Calu3 (cell line): Measurements from ENCODE around the gene GPR75. TPM values are rescaled to one million over a fixed set of nuclear protein-coding genes. Genes with fewer than 3 reads are reported as not detected.

Source experiments
- BruUV-seq: library from RNA; stranded (reverse); fragments of 400-500 nt; replicated peaks from 2 replicates; lab custom pipeline; 2021; lab: Mats Ljungman, UMichigan
- CTCF ChIA-PET: fragments of 300-600 bp; sonication (Branson Sonifier 250); formaldehyde crosslinking; loops from one replicate; lab custom pipeline; 2022; ENCODE audit warnings: antibody characterized with exemption; lab: Charles Lee
- DNase-seq: peaks from one replicate; pipeline ENCODE4 v3.0.0; 2022
- H3K27ac Mint-ChIP-seq: one replicate; pipeline ENCODE4 v1.8.0; 2022; ENCODE audit warnings: mixed read lengths; ENCODE audit not compliant: unreplicated experiment
- H3K27me3 Mint-ChIP-seq: one replicate; pipeline ENCODE4 v1.8.0; 2022; ENCODE audit warnings: mixed read lengths; ENCODE audit not compliant: unreplicated experiment
- H3K36me3 Mint-ChIP-seq: one replicate; pipeline ENCODE4 v1.8.0; 2022; ENCODE audit warnings: mild to moderate bottlenecking, moderate library complexity, mixed read lengths; ENCODE audit not compliant: insufficient read depth, unreplicated experiment
- H3K4me1 Mint-ChIP-seq: one replicate; pipeline ENCODE4 v1.8.0; 2022; ENCODE audit warnings: mild to moderate bottlenecking, low read depth, mixed read lengths; ENCODE audit not compliant: unreplicated experiment
- H3K4me3 Mint-ChIP-seq: one replicate; pipeline ENCODE4 v1.8.0; 2022; ENCODE audit warnings: mild to moderate bottlenecking, low read depth, moderate library complexity, mixed read lengths; ENCODE audit not compliant: unreplicated experiment
- H3K9me3 Mint-ChIP-seq: one replicate; pipeline ENCODE4 v1.8.0; 2022; ENCODE audit warnings: low read depth, mixed read lengths; ENCODE audit not compliant: unreplicated experiment
- intact Hi-C: fragments of 100-400 bp; cut with micrococcal nuclease; formaldehyde crosslinking; loops from one replicate; pipeline ENCODE4 v1.10.0; 2022; ENCODE audit not compliant: unreplicated experiment
- total RNA-seq: library from RNA; stranded (reverse); gene quantifications from 2 replicates; pipeline ENCODE4 v1.2.3, GENCODE V29; 2022
- TF ChIP-seq, protein P1 (sequence below): fragments of 200-600 bp; IDR thresholded peaks from one replicate; pipeline ENCODE4 v1.8.0; 2022; ENCODE audit warnings: antibody characterized with exemption; ENCODE audit not compliant: unreplicated experiment

GPR75 gene
- total RNA-seq, 1 experiment from 2014 or later: 7.5 TPM

DNA sequence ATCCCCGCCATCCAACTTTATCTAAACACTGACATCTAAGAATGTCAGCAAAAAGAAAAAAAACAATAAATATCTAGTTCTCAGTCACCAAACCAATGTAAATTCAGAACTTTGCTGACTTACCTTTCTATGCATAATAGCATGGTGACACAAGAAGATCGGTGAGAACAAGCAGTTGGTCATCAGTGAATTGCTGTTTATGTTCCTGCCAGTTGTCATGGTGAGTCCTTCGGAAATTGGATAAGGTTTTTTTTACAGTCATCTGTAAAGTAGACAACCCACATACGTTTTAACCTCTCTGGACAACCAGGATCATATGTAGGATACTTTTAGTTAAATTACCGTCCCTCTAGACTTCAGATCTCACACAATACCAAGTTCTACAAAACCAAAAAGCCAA, 6.2 kb upstream of the GPR75 start:
- H3K36me3 Mint-ChIP-seq: peaks cover 43% of the 10 kb centered on the region

DNA sequence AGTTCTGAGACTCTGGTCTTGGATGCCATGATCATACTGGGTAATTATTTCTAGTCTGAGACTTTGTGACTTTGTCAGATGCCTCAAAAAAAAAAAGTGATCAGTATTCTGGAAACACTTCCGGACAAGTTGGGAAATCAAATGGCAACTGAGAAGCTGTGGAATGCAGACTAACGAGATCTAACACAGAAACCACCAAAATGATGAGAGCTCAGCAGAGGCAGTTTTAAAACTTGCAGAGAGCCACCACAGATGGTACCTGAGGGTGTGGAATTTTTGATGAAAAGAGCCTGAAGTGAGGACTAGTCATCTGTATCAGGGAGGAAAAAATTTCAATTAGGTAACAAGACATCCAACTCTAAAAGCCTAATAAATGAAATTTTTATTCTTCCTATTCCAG, 5.5 kb upstream of the GPR75 start:
- intact Hi-C loops: no loop called here
- TF ChIP-seq, protein P1, sequence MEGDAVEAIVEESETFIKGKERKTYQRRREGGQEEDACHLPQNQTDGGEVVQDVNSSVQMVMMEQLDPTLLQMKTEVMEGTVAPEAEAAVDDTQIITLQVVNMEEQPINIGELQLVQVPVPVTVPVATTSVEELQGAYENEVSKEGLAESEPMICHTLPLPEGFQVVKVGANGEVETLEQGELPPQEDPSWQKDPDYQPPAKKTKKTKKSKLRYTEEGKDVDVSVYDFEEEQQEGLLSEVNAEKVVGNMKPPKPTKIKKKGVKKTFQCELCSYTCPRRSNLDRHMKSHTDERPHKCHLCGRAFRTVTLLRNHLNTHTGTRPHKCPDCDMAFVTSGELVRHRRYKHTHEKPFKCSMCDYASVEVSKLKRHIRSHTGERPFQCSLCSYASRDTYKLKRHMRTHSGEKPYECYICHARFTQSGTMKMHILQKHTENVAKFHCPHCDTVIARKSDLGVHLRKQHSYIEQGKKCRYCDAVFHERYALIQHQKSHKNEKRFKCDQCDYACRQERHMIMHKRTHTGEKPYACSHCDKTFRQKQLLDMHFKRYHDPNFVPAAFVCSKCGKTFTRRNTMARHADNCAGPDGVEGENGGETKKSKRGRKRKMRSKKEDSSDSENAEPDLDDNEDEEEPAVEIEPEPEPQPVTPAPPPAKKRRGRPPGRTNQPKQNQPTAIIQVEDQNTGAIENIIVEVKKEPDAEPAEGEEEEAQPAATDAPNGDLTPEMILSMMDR: no peak
- BruUV-seq: no TSS peak
- no peak overlapping the region for H3K4me3 Mint-ChIP-seq
- no peaks in the 10 kb centered on the region for H3K9me3 Mint-ChIP-seq
- CTCF ChIA-PET: no interaction called here
- no peak overlapping the region for H3K27ac Mint-ChIP-seq
- H3K36me3 Mint-ChIP-seq: peaks cover 43% of the 10 kb centered on the region
- H3K27me3 Mint-ChIP-seq: no peaks in the 10 kb centered on the region
- DNase-seq: no peak
- H3K4me1 Mint-ChIP-seq: peaks cover 12% of the 10 kb centered on the region

More for the DNA sequence above, 6.2 kb upstream of the GPR75 start:
- BruUV-seq: no TSS peak
- TF ChIP-seq, protein P1: no peak
- CTCF ChIA-PET: no interaction called here
- H3K4me1 Mint-ChIP-seq: peaks cover 12% of the 10 kb centered on the region
- H3K27ac Mint-ChIP-seq: no peak overlapping the region
- intact Hi-C loops: no loop called here
- no peak for DNase-seq
- H3K9me3 Mint-ChIP-seq: no peaks in the 10 kb centered on the region
- H3K27me3 Mint-ChIP-seq: no peaks in the 10 kb centered on the region
- H3K4me3 Mint-ChIP-seq: no peak overlapping the region

DNA sequence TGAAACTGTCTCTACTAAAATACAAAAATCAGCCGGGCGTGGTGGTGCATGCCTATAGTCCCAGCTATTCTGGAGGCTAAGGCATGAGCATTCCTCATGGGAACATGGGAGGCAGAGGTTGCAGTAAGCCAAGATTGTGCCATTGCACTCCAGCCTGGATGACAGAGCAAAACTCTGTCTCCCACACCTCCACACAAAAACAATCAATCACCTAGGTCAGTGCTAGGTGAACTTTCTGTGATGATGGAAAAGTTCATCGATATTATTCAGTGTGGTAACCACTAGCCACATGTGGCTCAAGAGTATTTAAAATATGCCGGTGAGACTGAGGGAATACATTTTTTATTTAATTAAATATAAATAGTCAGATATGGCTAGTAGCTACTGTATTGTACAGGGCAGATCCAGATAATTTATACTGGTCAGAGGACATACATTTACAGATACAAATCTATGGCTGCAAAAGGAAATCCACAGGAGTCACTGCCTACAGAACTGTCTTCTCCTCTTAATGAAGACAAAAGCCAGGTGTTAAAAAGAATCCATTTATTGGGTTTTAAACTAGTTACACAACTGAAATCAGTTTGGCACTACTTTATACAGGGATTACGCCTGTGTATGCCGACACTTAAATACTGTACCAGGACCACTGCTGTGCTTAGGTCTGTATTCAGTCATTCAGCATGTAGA, 3.9 kb upstream of the GPR75 start:
- DNase-seq: no peak
- TF ChIP-seq, protein P1: no peak
- Mint-ChIP-seq H3K4me1 (peaks cover 12% of the 10 kb centered on the region), H3K36me3 (peaks cover 43% of the 10 kb centered on the region), H3K27ac (no peak overlapping the region), H3K27me3 (no peaks in the 10 kb centered on the region), H3K4me3 (no peak overlapping the region), H3K9me3 (no peaks in the 10 kb centered on the region)
- CTCF ChIA-PET: no interaction called here
- intact Hi-C loops: no loop called here
- no TSS peak for BruUV-seq

DNA sequence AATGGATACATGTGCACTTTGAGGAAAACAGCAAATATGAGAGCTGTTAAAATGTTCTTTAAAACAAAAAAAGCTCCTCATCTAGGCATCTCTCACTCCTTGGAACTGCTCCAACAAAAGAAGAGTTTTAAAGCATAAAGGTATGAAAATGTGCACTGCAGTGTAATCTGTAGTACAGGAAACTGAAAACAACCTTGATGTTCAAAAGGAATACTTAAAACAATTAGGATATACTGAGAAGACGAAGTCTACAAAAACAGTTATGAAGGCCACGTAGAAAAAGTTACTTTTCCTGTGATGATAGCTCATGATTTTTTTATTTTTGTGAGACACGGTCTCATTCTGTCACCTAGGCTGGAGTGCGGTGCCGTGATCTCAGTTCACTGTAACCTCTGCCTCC, 2.1 kb upstream of the GPR75 start:
- intact Hi-C loops: no loop called here
- Mint-ChIP-seq H3K27ac (no peak overlapping the region), H3K4me1 (peaks cover 18% of the 10 kb centered on the region), H3K27me3 (no peaks in the 10 kb centered on the region), H3K4me3 (no peak overlapping the region), H3K36me3 (peaks cover 31% of the 10 kb centered on the region), H3K9me3 (no peaks in the 10 kb centered on the region)
- DNase-seq: no peak
- TF ChIP-seq, protein P1: no peak
- CTCF ChIA-PET: no interaction called here
- BruUV-seq: no TSS peak
